HG02973 (cell line): Measurements from ENCODE around the gene SLCO4A1.
"Not testable (repeated sequence)": the region's sequence is repeated elsewhere in the genome, so short reads cannot be mapped to it uniquely, and the experiment has no call there.

Experiments used
- ATAC-seq: cut with Tn5 transposase; IDR thresholded peaks from one replicate; pipeline ENCODE4 v1.9.1; 2021; ENCODE audit warnings: moderate library complexity; ENCODE audit not compliant: unreplicated experiment

The SLCO4A1 gene

GRCh38 chr20:62679978-62680589, 37.8 kb downstream of the SLCO4A1 start:
- no peak for ATAC-seq

GRCh38 chr20:62682912-62683517, 40.7 kb downstream of the SLCO4A1 start:
- ATAC-seq: no peak

- ATAC-seq: not testable (repeated sequence)
Measured at GRCh38 chr20:62683660-62684322, 41.5 kb downstream of the SLCO4A1 start.

GRCh38 chr20:62684981-62685380, 42.7 kb downstream of the SLCO4A1 start:
- no peak for ATAC-seq

- ATAC-seq: no peak
Measured at GRCh38 chr20:62685781-62686555, 43.7 kb downstream of the SLCO4A1 start.

GRCh38 chr20:62686869-62687830, 44.8 kb downstream of the SLCO4A1 start:
- no peak for ATAC-seq

- no peak for ATAC-seq
Measured at GRCh38 chr20:62688083-62688482, 45.8 kb downstream of the SLCO4A1 start.

- no peak for ATAC-seq
Measured at GRCh38 chr20:62688855-62689460, 46.7 kb downstream of the SLCO4A1 start.

GRCh38 chr20:62689861-62690260, 47.6 kb downstream of the SLCO4A1 start:
- ATAC-seq: no peak

GRCh38 chr20:62690261-62690820, 48.0 kb downstream of the SLCO4A1 start:
- no peak for ATAC-seq

- ATAC-seq: no peak
Measured at GRCh38 chr20:62691487-62691886, 49.2 kb downstream of the SLCO4A1 start.

GRCh38 chr20:62692176-62692575, 49.9 kb downstream of the SLCO4A1 start:
- no peak for ATAC-seq

GRCh38 chr20:62692801-62693523, 50.7 kb downstream of the SLCO4A1 start:
- no peak for ATAC-seq

GRCh38 chr20:62693524-62693922, 51.2 kb downstream of the SLCO4A1 start:
- no peak for ATAC-seq

GRCh38 chr20:62694106-62694505, 51.8 kb downstream of the SLCO4A1 start:
- ATAC-seq: no peak

- no peak for ATAC-seq
Measured at GRCh38 chr20:62694868-62695267, 52.6 kb downstream of the SLCO4A1 start.

GRCh38 chr20:62695448-62696414, 53.4 kb downstream of the SLCO4A1 start:
- no peak for ATAC-seq

GRCh38 chr20:62696434-62696957, 54.2 kb downstream of the SLCO4A1 start:
- ATAC-seq: no peak
